Immature natural killer cell (primary cell): ENCODE measurements around the gene FAM114A1. TPM values are rescaled to one million over a fixed set of nuclear protein-coding genes. Genes with fewer than 3 reads are reported as not detected.
"Not testable (repeated sequence)": the region's sequence is repeated elsewhere in the genome, so short reads cannot be mapped to it uniquely, and the experiment has no call there.

Experiments used
- DNase-seq, 3 donors: peaks; one replicate each; pipeline ENCODE4 v3.0.0; 2022; ENCODE audit warnings: mixed read lengths in 1 of 3
- H3K27ac Mint-ChIP-seq, 6 donors: one replicate each; pipeline ENCODE4 v1.8.0; 2020; ENCODE audit warnings: mixed read lengths in 6 of 6, mild to moderate bottlenecking in 5 of 6, inconsistent platforms in 4 of 6, moderate library complexity in 3 of 6
- H3K27me3 Mint-ChIP-seq, 3 donors: one replicate each; pipeline ENCODE4 v1.8.0; 2020 to 2021; ENCODE audit warnings: low read depth in 3 of 3, mild to moderate bottlenecking in 3 of 3, mixed read lengths in 3 of 3, moderate library complexity in 3 of 3, inconsistent platforms in 1 of 3
- H3K36me3 Mint-ChIP-seq, 3 donors: one replicate each; pipeline ENCODE4 v1.8.0; 2020; ENCODE audit warnings: mixed read lengths in 3 of 3, inconsistent platforms in 2 of 3, mild to moderate bottlenecking in 2 of 3
- H3K4me1 Mint-ChIP-seq, 2 donors: one replicate each; pipeline ENCODE4 v1.8.0; 2020; ENCODE audit warnings: inconsistent platforms in 2 of 2, mild to moderate bottlenecking in 2 of 2, mixed read lengths in 2 of 2, moderate library complexity in 1 of 2
- H3K4me3 Mint-ChIP-seq, 5 donors: one replicate each; pipeline ENCODE4 v1.8.0; 2020; ENCODE audit warnings: mild to moderate bottlenecking in 5 of 5, mixed read lengths in 5 of 5, inconsistent platforms in 3 of 5, moderate library complexity in 3 of 5
- H3K9me3 Mint-ChIP-seq, 6 donors: one replicate each; pipeline ENCODE4 v1.8.0; 2020; ENCODE audit warnings: mild to moderate bottlenecking in 6 of 6, mixed read lengths in 6 of 6, inconsistent platforms in 4 of 6, moderate library complexity in 3 of 6
- polyA plus RNA-seq, 3 donors: library from polyadenylated mRNA; unstranded; fragments of 300-500 nt; fragmentation: Illumina TruSeq; gene quantifications; one replicate each; pipeline ENCODE4 v1.2.3, GENCODE V29; 2021

FAM114A1 gene
- polyA plus RNA-seq, 3 donors from 2014 or later = not detected

GRCh38 chr4:38957893-38958292, 90.3 kb downstream of the FAM114A1 start:
- H3K27ac Mint-ChIP-seq = no peak overlapping the region
- DNase-seq = no peak
- H3K4me3 Mint-ChIP-seq = no peak overlapping the region
- peaks cover 0 to 2% (median 0%) of the 10 kb centered on the region in 6 donors for H3K9me3 Mint-ChIP-seq
- H3K27me3 Mint-ChIP-seq = peaks cover 1 to 7% (median 6%) of the 10 kb centered on the region in 3 donors
- peaks cover 0 to 3% (median 0%) of the 10 kb centered on the region in 3 donors for H3K36me3 Mint-ChIP-seq
- peaks cover 5 to 6% of the 10 kb centered on the region in 2 donors for H3K4me1 Mint-ChIP-seq

- peaks cover 1 to 7% (median 6%) of the 10 kb centered on the region in 3 donors for H3K27me3 Mint-ChIP-seq
- DNase-seq = no peak
- peaks cover 0 to 7% (median 3%) of the 10 kb centered on the region in 3 donors for H3K36me3 Mint-ChIP-seq
- no peak overlapping the region for H3K27ac Mint-ChIP-seq
- peaks cover 0 to 2% (median 0%) of the 10 kb centered on the region in 6 donors for H3K9me3 Mint-ChIP-seq
- peaks cover 5 to 6% of the 10 kb centered on the region in 2 donors for H3K4me1 Mint-ChIP-seq
- no peak overlapping the region for H3K4me3 Mint-ChIP-seq
Measured at GRCh38 chr4:38958453-38959190, 91.0 kb downstream of the FAM114A1 start.

- H3K4me1 Mint-ChIP-seq, H3K36me3 Mint-ChIP-seq, H3K27me3 Mint-ChIP-seq, H3K4me3 Mint-ChIP-seq, DNase-seq, H3K9me3 Mint-ChIP-seq, H3K27ac Mint-ChIP-seq: not testable (repeated sequence)
Measured at GRCh38 chr4:38959248-38959647, 91.6 kb downstream of the FAM114A1 start.

GRCh38 chr4:38964942-38965775, 97.6 kb downstream of the FAM114A1 start:
- H3K9me3 Mint-ChIP-seq = peaks cover 0 to 2% (median 0%) of the 10 kb centered on the region in 6 donors
- H3K27me3 Mint-ChIP-seq = peaks cover 0 to 4% (median 3%) of the 10 kb centered on the region in 3 donors
- H3K4me1 Mint-ChIP-seq = no peaks in the 10 kb centered on the region
- H3K27ac Mint-ChIP-seq = no peak overlapping the region
- no peak for DNase-seq
- no peak overlapping the region for H3K4me3 Mint-ChIP-seq
- H3K36me3 Mint-ChIP-seq = peaks cover 23 to 46% (median 36%) of the 10 kb centered on the region in 3 donors

- peaks cover 0 to 2% (median 0%) of the 10 kb centered on the region in 6 donors for H3K9me3 Mint-ChIP-seq
- H3K36me3 Mint-ChIP-seq = peaks cover 27 to 51% (median 39%) of the 10 kb centered on the region in 3 donors
- H3K4me1 Mint-ChIP-seq = no peaks in the 10 kb centered on the region
- DNase-seq = no peak
- H3K27me3 Mint-ChIP-seq = peaks cover 0 to 3% (median under 1%) of the 10 kb centered on the region in 3 donors
- peak overlapping the region in 2 of 6 donors; percentile 12 to 38 for H3K27ac Mint-ChIP-seq
- no peak overlapping the region for H3K4me3 Mint-ChIP-seq
Measured at GRCh38 chr4:38965866-38966265, 98.3 kb downstream of the FAM114A1 start.

- peaks cover 0 to 1% (median 0%) of the 10 kb centered on the region in 3 donors for H3K27me3 Mint-ChIP-seq
- DNase-seq = no peak
- no peaks in the 10 kb centered on the region for H3K9me3 Mint-ChIP-seq
- peak overlapping the region in 2 of 6 donors; percentile 20 to 32 for H3K27ac Mint-ChIP-seq
- H3K4me3 Mint-ChIP-seq = no peak overlapping the region
- peaks cover 27 to 51% (median 41%) of the 10 kb centered on the region in 3 donors for H3K36me3 Mint-ChIP-seq
- no peaks in the 10 kb centered on the region for H3K4me1 Mint-ChIP-seq
Measured at GRCh38 chr4:38967260-38968095, 99.9 kb downstream of the FAM114A1 start.

GRCh38 chr4:38968668-38969067, 101.1 kb downstream of the FAM114A1 start:
- peaks cover 23 to 51% (median 37%) of the 10 kb centered on the region in 3 donors for H3K36me3 Mint-ChIP-seq
- no peaks in the 10 kb centered on the region for H3K9me3 Mint-ChIP-seq
- peaks cover 0 to 1% (median 0%) of the 10 kb centered on the region in 3 donors for H3K27me3 Mint-ChIP-seq
- H3K4me1 Mint-ChIP-seq = no peaks in the 10 kb centered on the region
- no peak for DNase-seq
- H3K27ac Mint-ChIP-seq = no peak overlapping the region
- no peak overlapping the region for H3K4me3 Mint-ChIP-seq

- H3K36me3 Mint-ChIP-seq = peaks cover 4 to 20% (median 12%) of the 10 kb centered on the region in 3 donors
- H3K27ac Mint-ChIP-seq = no peak overlapping the region
- no peaks in the 10 kb centered on the region for H3K4me1 Mint-ChIP-seq
- H3K27me3 Mint-ChIP-seq = peaks cover 0 to 3% (median 0%) of the 10 kb centered on the region in 3 donors
- H3K9me3 Mint-ChIP-seq = no peaks in the 10 kb centered on the region
- DNase-seq = no peak
- no peak overlapping the region for H3K4me3 Mint-ChIP-seq
Measured at GRCh38 chr4:38976308-38976707, 108.7 kb downstream of the FAM114A1 start.

- Mint-ChIP-seq H3K36me3 (peaks cover 12 to 31% (median 16%) of the 10 kb centered on the region in 3 donors), H3K27ac (no peak overlapping the region), H3K4me3 (no peak overlapping the region), H3K4me1 (no peaks in the 10 kb centered on the region), H3K27me3 (peaks cover 0 to 4% (median 0%) of the 10 kb centered on the region in 3 donors), H3K9me3 (no peaks in the 10 kb centered on the region)
- DNase-seq = no peak
Measured at GRCh38 chr4:38979081-38979480, 111.5 kb downstream of the FAM114A1 start.

- no peak overlapping the region for H3K27ac Mint-ChIP-seq
- H3K4me1 Mint-ChIP-seq = no peaks in the 10 kb centered on the region
- H3K27me3 Mint-ChIP-seq = peaks cover 0 to 2% (median 0%) of the 10 kb centered on the region in 3 donors
- no peak overlapping the region for H3K4me3 Mint-ChIP-seq
- no peaks in the 10 kb centered on the region for H3K9me3 Mint-ChIP-seq
- H3K36me3 Mint-ChIP-seq = peaks cover 15 to 36% (median 16%) of the 10 kb centered on the region in 3 donors
- no peak for DNase-seq
Measured at GRCh38 chr4:38979511-38980230, 112.1 kb downstream of the FAM114A1 start.

GRCh38 chr4:38980903-38981676, 113.5 kb downstream of the FAM114A1 start:
- Mint-ChIP-seq H3K27ac (peak overlapping the region in 1 of 6 donors; percentile 24), H3K4me3 (no peak overlapping the region), H3K9me3 (no peaks in the 10 kb centered on the region), H3K36me3 (peaks cover 18 to 39% (median 20%) of the 10 kb centered on the region in 3 donors), H3K27me3 (peaks cover 0 to 1% (median 0%) of the 10 kb centered on the region in 3 donors), H3K4me1 (no peaks in the 10 kb centered on the region)
- no peak for DNase-seq
